Loucy (cell line): Measurements from ENCODE around the gene ERP27.

ENCODE experiments used
- H2AFZ ChIP-seq: fragments of 200-600 bp; sonication (generic); 2 replicates; pipeline ENCODE4 v1.6.0; 2016; ENCODE audit warnings: antibody characterized with exemption, mild to moderate bottlenecking, low read length, moderate library complexity
- H3F3A ChIP-seq: fragments of 200-600 bp; 2 replicates; pipeline ENCODE4 v1.6.0; 2016; ENCODE audit warnings: antibody characterized with exemption, low read depth, mild to moderate bottlenecking
- H3K27me3 ChIP-seq: fragments of 200-600 bp; sonication (generic); 2 replicates; pipeline ENCODE4 v1.6.1; 2014; ENCODE audit warnings: low read length, mild to moderate bottlenecking; ENCODE audit not compliant: insufficient read depth, poor library complexity, severe bottlenecking
- H3K36me3 ChIP-seq: fragments of 200-600 bp; sonication (generic); 2 replicates; pipeline ENCODE4 v1.6.1; 2016; ENCODE audit warnings: low read length; ENCODE audit not compliant: insufficient read depth
- H3K4me1 ChIP-seq: fragments of 200-600 bp; sonication (generic); 2 replicates; pipeline ENCODE4 v1.5.1; 2014; ENCODE audit warnings: low read length, mild to moderate bottlenecking; ENCODE audit not compliant: insufficient read depth, poor library complexity, severe bottlenecking
- H3K4me2 ChIP-seq: fragments of 200-600 bp; sonication (generic); 2 replicates; pipeline ENCODE4 v1.6.0; 2014; ENCODE audit warnings: antibody characterized with exemption, low read length, low read depth, mild to moderate bottlenecking; ENCODE audit not compliant: poor library complexity, severe bottlenecking
- H3K4me3 ChIP-seq: fragments of 200-600 bp; sonication (generic); 2 replicates; pipeline ENCODE4 v1.5.1; 2014; ENCODE audit warnings: low read length, mild to moderate bottlenecking, mixed read lengths; ENCODE audit not compliant: poor library complexity, severe bottlenecking
- H3K79me2 ChIP-seq: fragments of 200-600 bp; sonication (generic); 2 replicates; pipeline ENCODE4 v1.6.1; 2014; ENCODE audit warnings: low read length; ENCODE audit not compliant: insufficient read depth
- H3K9ac ChIP-seq: fragments of 200-600 bp; sonication (generic); 2 replicates; pipeline ENCODE4 v1.6.0; 2014; ENCODE audit warnings: mild to moderate bottlenecking, low read depth, low read length, moderate library complexity; ENCODE audit not compliant: poor library complexity, severe bottlenecking
- H3K9me2 ChIP-seq: fragments of 200-600 bp; sonication (generic); replicated peaks from 2 replicates; pipeline ENCODE4 v1.6.1; 2016; ENCODE audit warnings: low read depth, low read length, mixed read lengths
- H3K9me3 ChIP-seq: fragments of 200-600 bp; sonication (generic); 2 replicates; pipeline ENCODE4 v1.6.1; 2014; ENCODE audit warnings: mild to moderate bottlenecking, antibody characterized with exemption, low read length, low read depth; ENCODE audit not compliant: insufficient read depth
- H4K20me1 ChIP-seq: fragments of 200-600 bp; sonication (generic); 2 replicates; pipeline ENCODE4 v1.6.0; 2014; ENCODE audit warnings: antibody characterized with exemption, low read length, mild to moderate bottlenecking; ENCODE audit not compliant: insufficient read depth, poor library complexity, severe bottlenecking
- CTCF ChIP-seq: fragments of 200-600 bp; sonication (generic); conservative IDR thresholded peaks from 2 replicates; pipeline ENCODE4 v1.5.1; 2014; ENCODE audit warnings: mild to moderate bottlenecking, antibody characterized with exemption, low read length
- EZH2phosphoT487 ChIP-seq: fragments of 200-600 bp; IDR thresholded peaks from 2 replicates; pipeline ENCODE4 v1.6.1; 2018; ENCODE audit warnings: antibody characterized with exemption, mild to moderate bottlenecking, moderate library complexity, borderline replicate concordance

ERP27 gene

DNA sequence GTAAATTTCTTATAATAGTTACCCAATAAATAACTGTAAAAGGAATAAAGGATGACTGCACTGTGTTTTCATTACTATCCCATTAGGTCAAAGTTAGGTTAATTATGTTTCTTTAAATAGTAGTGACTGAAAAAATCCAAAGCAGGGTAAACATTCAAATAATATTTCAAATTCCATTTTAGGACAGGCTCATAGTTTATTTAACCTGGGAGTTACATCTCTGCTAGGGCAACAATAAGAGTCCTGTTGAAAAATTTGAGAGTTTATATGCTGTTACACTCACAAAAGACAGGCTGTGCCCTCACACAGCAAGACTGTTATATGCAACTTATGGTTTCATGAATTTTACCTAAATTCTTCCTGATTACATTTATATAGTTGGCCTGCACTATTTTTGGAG is 8.0 kb downstream of the ERP27 start:
- H3K36me3 ChIP-seq = no peaks in the 10 kb centered on the region
- H3K9me3 ChIP-seq = no peaks in the 10 kb centered on the region
- H3K79me2 ChIP-seq = no peaks in the 10 kb centered on the region
- no peaks in the 10 kb centered on the region for H3K27me3 ChIP-seq
- no peak overlapping the region for H3K4me2 ChIP-seq
- no peaks in the 10 kb centered on the region for H3F3A ChIP-seq
- H4K20me1 ChIP-seq = no peaks in the 10 kb centered on the region
- no peak overlapping the region for H2AFZ ChIP-seq
- no peak for TF ChIP-seq CTCF
- no peak for TF ChIP-seq EZH2phosphoT487
- no peak overlapping the region for H3K9ac ChIP-seq
- no peak overlapping the region for H3K4me3 ChIP-seq
- H3K9me2 ChIP-seq = no peaks in the 10 kb centered on the region
- H3K4me1 ChIP-seq = peaks cover 13% of the 10 kb centered on the region

- H3F3A ChIP-seq = no peaks in the 10 kb centered on the region
- no peak overlapping the region for H3K9ac ChIP-seq
- no peak overlapping the region for H2AFZ ChIP-seq
- no peak overlapping the region for H3K4me3 ChIP-seq
- no peaks in the 10 kb centered on the region for H3K9me3 ChIP-seq
- no peaks in the 10 kb centered on the region for H3K9me2 ChIP-seq
- H4K20me1 ChIP-seq = no peaks in the 10 kb centered on the region
- no peaks in the 10 kb centered on the region for H3K27me3 ChIP-seq
- no peaks in the 10 kb centered on the region for H3K36me3 ChIP-seq
- H3K79me2 ChIP-seq = no peaks in the 10 kb centered on the region
- no peak overlapping the region for H3K4me2 ChIP-seq
- peaks cover 4% of the 10 kb centered on the region for H3K4me1 ChIP-seq
- no peak for TF ChIP-seq CTCF
- TF ChIP-seq EZH2phosphoT487 = no peak
Measured at GRCh38 chr12:14928931-14929330, 9.4 kb downstream of the ERP27 start.

DNA sequence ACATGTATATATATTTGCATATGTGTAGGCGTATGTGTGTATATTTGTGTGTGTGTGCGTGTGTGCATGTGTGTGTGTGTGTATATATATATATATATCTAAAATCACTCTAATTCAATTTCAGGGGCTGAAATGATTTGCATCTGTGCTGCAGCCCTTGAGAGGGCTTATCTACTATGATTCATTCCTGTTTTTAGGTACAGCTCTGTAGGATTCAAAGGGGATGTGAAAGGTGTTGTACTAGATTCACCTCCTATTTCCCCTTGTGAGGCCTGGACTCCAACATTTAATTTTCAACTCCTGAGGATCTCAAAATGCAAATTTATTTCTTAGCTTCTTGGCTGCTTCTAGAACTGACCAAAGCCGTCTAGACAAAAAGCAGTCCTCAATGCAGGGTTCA is 11.1 kb downstream of the ERP27 start:
- Histone ChIP-seq H2AFZ (no peak overlapping the region), H3K9me3 (no peaks in the 10 kb centered on the region), H3F3A (no peaks in the 10 kb centered on the region), H3K36me3 (no peaks in the 10 kb centered on the region), H4K20me1 (no peaks in the 10 kb centered on the region), H3K27me3 (no peaks in the 10 kb centered on the region), H3K9me2 (no peaks in the 10 kb centered on the region), H3K9ac (no peak overlapping the region), H3K79me2 (no peaks in the 10 kb centered on the region), H3K4me2 (no peak overlapping the region), H3K4me1 (no peaks in the 10 kb centered on the region), H3K4me3 (no peak overlapping the region)
- TF ChIP-seq EZH2phosphoT487 (no peak), CTCF (no peak)
